ENCODE results near the gene LENEP.

Gene LENEP

DNA sequence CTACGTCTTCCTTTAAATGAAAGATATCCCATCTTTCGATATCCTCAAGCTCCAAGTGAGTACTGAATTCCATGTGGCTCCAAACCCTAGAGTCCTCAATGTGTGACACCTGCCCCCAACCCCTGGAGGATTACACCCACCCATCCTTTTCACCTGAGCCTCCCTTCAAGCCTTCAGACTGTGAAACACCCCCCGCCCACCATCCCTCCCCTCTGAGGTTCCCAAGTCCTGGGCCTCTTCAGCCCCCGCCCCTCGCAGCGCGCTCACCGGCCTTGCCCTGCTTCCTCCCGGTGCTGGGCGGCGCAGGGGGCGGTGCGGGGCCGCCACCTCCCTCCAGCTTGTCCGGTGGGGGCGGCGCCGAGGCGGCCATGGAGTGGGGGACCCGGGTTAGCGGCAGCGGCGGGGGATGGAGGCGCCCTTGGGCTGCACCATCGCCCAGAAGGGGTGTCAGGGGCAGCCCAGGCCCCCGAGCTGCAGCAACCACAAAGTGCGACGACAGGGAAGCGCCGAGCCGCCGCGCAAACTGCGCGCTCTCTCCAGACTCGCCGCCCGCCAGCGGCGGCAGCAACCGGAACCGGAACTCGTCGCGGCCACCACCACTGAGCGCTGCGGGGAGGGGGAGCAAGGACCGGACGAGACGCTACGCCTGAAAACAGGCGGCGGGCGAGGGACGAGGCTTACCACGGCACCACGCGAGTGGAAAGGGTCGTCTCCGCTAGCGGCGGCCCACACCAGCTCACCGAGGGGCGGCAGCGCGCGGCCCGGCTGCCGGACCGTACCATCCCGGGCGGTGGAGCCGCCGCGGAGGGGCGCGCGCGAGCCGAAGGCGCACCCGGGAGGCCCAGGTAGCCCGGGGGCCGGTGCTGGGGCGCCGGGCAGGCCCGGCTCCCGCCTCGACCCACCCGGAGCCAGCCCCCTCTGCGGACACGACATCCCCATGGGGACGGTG lies 31.9 kb upstream of the LENEP start, which contains the start of gene PYGO2:
PYGO2 (minus strand) TSS at position 576 of the 949 bp plus-strand sequence; CDS start at position 370, 206 bp downstream.
- DNase-seq: peak; percentile 93

DNA sequence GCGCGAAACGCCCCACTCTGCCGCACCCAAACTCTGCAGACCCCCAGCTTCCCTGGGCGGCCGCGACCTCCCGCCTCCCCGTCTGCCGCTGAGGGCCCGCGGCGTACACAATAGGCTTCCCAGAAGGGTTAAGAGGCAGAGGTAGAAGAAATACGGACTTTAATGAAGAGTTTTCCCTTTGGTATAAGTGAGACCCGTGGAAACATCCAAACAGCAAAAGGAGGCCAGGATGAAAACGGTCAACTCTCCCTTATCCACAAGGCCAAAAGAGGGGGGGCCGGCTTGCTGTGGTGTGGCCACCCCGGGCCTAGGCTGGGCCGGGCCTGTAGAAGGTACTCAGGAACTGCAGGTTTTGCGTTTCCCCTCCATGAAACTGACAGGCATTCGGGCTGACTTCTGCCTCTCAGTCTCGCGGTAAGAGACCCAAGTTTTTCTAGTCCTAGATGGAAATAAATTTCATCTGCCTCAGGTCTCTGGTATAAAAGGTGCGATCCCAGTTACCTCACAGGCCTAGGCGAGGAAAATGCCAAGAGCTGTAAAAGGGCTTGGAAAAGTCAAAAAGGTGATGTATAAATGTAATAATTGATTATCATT lies 31.1 kb upstream of the LENEP start:
- DNase-seq: no peak

DNA sequence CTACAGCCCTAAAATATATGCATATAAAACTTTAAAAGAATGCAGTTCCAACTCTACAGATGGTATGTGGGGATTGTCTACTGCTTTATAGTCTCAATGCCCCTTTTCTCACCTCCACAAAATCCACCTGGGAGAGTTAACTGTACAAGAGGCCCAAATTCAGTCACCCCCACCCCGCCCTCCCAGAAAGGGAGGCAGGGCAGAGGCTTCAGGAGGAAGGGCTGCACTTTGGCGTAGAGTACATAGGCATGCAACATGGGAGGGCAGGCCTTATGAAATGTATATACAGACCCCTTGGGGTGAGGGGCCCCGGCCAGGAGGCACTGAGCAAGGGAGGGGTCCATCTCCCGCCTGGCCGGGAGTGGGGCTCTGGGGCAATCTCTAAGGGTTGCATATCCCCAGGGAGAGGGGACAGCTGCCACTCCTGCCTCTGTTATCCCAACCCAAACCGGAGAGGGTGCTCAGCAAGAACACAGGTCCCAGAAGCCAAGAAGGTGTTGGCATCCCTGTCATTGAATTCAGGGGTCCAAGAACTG lies 30.5 kb upstream of the LENEP start:
- no peak for DNase-seq

DNA sequence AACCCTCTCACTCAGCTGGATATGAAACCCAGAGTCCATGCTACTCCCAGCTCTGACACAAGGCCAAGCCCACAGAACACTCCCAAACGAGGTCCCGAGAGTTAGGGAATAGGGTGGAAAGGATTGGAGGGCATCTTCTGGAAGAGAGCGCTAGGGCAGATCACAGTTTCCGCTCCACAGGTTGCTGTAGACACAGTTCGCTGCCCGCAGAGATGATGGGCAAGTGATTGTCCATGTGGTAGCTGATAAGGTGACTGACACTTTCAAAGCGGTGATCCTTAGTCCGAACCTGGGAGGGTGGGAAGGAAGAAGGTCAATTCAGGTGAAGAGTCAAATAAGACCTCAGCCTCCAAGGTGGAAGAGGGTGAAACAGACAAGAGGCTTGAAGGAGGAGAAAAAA lies 29.7 kb upstream of the LENEP start:
- no peak for DNase-seq

DNA sequence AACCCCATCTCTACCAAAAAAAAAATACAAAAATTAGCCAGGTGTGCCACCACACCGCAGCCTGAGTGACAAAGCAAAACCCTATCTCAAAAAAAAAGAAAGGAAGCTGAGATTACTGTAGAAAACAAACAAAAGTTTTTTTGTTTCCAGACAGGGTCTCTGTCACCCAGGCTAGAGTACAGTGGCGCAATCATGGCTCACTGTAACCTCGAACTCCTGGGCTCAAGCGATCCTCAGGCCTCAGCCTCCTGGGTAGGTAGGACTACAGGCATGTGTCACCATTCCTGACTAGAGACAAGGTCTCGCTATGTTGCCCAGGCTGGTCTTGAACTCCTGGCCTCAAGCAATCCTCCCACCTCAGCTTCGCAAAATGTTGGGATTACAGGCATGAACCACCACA lies 29.0 kb upstream of the LENEP start:
- no peak for DNase-seq

DNA sequence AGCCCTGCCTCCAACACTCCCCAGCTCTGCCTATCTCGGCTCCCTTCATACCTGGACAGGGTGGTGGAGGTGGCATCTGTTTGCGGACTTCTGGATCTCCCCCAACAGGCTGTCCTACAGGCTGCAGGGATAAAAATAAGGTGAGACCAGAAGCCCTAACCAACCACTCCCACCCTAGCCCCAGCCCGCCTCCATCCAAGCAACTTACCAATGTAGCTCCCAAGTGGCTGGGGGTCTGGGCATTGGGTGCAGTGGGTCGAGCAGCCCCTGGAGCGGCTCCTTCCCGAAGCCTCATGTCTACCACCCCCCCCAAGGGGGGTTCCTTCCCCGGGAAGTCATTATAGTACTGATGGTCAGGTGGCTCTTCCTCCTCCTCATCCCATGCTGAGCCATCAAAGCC lies 27.3 kb upstream of the LENEP start:
- DNase-seq: no peak

DNA sequence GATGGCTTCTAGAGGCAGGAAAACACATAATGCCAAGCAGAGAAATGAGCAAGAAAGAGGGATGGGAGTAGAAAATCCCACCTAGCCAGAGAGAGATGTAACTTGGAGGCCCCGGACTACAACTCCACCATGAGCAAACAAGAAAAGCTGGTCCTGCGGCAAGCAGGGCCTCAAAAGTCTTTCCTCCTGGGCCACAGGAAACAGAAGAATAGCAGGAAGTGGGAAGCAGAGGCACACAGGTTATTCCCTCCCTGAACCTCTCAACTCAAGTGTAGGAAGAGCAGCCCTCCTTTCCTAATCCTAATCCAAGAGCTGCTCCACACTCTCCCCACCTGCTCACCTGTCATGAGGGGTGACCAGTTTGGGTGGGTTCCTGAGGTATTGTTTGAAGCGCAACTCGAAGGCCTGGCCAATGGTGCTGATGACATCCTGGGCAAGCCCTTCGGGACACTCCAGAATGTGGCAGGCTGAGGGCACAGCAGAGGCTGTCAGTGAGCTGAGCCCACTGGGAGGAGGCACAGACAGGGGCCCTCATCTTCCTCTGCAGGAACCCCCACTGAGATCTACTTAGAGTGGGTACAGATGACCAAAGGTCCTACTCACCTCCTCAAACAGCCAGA lies 25.9 kb upstream of the LENEP start:
- DNase-seq: no peak

DNA sequence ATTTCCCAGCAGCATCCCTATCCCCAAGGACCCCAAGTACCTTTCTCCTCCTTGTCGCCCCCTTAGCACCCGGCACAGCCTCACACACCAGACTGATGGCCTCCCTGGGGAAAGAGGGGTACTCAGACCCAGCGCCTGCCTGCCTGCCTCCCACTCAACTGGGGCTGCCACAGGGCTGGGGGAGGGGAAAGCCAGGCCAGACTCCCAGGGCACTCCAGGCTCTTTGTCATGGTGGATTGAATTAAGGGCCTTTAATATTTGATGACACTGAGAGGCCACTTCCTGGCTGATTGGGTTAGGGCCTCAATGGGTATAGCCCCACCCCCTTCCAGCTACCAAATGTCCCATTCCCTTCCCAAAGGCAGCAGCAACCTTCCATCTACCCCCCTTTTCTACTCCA lies 24.7 kb upstream of the LENEP start:
- DNase-seq: no peak

DNA sequence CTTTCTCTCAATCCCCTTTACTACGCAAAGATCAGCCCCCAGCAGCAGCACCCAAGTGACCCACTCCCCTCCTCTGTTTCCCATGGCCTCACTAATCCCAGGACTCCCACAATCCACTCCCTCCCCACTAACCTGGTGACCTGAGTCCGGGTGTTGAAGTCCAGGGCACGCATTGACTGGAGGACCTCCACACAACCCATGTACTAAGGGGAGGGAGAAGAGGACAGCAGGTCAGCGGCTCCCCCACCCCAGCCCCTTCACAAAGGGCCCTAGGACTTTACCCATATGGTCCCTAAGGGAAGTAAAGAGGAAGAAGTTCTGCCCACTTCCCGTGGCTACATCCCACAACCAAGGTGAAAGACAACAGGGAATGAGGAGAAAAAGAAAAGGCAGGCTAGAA lies 24.1 kb upstream of the LENEP start:
- DNase-seq: no peak

DNA sequence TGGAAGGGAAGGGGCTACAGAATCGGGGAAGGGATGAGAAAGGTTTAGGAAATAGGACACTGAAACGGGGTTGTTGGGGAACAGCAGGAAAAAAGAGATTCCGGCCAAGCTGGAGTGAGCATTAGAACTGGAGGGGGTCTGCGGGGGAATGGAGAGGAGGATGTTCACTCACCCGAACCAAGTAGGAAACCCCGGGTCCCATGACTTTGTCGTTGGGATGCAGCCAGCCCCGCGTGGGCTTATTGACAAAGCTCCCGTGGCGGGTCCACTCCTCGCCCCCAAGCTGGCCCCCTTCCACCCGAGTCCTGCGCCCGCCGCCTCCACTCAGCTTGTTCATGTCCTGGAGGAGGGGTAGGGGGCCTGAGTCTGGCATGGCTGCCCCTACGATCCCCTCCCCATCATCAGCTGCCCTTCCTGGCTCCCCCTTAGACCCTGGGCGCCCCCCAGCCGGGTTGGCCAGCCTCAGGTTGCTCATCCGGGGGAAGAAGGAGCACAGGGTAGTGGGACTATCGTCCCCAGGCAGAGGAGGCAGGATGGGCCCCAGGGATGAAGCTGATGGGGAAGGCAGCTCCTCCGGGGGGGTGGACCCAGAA lies 23.4 kb upstream of the LENEP start:
- DNase-seq: no peak

DNA sequence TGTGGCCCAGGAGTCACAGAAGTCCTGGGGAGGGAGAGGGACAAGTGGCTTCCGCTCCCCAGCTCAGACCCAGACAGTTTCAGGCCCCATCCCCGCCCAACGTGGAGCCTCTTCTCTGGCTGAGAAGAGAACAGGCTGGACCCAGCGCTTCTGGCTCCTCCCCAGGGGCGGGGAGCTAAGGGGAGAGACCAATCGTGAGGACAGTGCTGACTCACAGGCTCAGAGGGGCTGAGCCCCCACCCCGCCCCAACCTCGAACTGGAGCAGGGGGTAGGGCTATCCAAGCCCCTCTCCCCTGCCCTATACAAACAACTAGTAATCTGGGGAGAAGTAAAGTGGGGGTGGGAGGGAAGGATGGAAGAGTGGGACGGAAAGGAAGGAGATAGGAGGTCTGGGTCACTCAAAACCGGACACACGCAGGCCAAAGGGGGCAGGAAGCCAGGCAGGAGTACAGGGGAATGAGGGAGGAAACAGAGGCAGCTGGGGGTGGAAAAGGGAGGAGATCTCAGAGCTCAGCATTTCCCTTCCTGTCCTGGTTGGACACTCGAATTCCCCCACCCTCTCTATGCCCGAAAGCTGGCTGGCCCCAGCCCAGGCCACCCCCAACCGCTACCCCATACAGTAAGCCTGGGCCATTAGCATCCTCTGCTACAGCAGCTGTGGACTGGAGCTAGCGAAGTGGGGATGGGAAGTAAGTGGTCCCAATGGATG lies 22.6 kb upstream of the LENEP start, which contains the start of gene SHC1:
SHC1 (minus strand) TSS at position 117 of the 710 bp plus-strand sequence. CDS start 221 bp downstream, outside the sequence.
- DNase-seq: no peak

DNA sequence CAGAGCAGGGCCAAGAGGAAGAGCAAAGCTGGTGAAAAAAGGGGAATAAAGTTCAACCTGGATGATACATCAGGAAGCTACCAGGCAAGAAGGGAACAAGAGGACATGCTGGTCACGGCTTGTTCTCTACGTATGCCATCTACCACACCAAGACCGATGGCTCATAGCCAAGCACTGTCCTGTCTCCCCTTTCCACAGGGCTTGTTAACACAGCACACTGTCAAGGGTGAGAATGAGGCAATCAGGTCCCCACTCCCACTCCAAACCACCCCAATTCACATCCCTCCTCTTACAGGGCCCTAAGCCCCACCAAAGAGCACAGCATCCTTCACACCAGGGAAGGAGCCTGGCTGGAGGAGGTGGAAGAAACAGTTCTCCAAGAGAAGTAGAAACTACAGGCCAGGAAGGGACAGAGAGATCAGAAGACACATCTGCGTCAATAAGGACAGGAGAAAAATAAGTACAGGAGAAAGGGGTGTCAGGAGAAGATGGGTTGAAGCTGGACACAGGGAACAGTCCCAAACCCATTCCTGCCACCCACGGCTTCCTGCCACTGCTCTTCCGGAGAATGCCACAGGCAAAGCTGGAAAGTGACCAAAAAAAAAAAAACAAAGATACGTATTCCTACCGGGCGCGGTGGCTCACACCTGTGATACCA lies 21.9 kb upstream of the LENEP start:
- no peak for DNase-seq

DNA sequence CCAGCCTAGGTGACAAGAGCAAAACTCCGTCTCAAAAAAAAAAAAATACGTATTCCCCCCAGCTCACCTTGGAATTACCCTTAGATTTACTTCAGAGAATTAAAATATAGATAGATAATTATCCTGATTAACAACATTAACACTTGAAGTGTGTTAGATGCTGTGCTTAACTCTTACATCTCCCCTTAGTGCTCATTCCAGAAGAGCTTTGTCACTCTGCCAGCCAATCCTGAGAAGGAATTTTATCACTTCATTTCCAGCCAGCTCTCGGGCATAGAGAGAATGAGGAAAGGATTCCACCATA lies 21.2 kb upstream of the LENEP start:
- no peak for DNase-seq

DNA sequence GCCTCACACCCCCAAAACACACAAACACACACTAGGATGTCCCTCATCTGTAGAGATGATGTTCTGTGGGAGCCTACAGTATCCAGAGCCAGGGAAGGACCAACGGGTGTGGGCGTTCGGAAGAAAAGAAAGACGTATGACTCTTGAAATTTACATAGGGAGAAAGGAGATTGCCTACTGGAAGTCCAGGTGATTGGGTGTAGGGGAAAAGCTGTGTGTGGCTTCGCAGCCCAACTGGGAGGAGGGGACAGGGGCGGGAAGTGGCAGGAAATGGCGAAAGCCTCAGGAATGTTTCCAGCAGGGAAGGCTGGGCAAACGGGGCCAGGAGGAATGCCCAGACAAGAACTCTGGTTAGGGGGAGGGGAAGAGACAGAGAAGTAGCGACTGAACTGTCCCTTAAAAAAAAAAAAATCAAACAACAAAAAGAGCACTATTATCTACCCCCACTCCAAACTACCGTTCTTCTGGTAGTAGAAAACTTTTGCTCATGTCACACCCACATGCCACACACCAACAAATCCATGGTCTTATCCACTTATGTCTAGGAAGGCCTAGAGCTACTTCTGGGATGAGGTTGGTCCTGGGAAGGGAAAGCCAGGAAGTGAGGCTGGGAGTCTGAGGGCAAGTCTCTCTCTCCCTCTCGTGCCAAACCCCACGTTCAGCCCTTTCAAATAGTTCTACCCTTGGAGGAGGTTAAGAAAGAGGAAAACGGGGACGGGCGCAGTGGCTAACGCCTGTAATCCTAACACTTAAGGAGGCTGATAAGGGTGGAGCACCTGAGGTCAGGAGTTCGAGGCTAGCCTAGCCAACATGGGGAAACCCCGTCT lies 20.7 kb upstream of the LENEP start:
- DNase-seq: no peak

DNA sequence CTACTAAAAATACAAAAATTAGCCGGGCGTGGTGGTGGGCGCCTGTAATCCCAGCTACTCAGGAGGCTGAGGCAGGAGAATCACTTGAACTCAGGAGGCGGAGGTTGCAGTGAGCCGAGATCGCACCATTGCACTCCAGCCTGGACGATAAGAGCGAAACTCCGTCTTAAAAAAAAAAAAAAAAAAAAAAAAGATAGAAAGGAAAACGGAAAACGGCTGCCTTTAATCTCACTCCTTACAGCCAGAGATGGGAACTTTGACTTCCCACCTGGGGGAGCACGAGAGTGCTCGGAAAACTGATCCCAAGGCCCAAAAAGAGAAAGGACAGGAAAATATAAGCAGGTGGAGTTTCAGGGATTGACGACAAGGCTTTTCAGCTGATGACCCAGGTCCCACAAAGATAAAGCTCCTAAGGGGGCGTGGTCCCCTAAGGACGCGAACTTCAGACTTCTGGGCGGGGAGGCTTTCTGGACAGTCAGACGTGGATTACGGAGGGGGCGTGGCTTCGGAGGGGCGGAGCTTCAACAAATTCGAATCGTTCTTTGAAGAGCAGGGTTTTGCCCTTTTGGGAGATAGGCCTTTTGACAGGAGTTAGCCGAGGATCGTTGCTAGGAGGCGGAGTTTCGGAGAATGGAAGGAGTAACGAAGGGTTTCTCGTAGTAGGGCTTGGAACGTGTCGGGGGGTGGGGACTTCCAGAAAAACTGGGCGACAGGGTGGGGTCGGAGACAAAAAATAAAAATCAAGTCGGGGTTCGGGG lies 19.9 kb upstream of the LENEP start:
- DNase-seq: peak; percentile 95

DNA sequence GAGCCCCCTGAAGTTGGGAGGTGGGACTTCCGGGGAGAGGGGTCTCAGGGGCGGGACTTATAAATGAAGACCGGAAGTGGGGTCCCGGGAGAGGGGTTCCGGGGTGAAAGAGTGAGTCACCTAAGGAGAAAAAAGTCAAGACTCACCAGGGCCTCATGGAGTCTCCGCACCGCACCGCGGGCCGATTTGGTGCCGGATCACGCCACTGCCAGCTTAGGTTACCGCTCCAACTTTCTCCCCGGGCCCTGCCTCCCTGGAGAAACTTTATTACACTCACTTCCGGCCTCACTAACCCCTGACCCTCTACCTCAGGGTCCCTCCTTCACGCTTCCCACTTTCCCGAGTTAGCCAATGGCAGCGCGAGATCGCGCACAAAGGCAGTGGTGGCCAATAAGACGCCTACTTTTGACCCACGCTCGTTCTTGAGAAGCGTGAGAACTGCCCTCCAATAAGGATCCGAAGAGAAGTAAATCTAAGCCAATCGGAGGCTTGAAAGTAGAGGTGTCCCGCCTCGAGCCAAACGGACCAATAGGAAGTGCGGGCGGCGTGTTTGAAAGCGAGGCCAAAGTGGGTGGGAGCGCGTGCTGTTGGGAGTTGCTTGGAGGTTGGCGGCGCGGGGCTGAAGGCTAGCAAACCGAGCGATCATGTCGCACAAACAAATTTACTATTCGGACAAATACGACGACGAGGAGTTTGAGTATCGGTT lies 19.1 kb upstream of the LENEP start, which contains the start of gene CKS1B:
CKS1B (plus strand) TSS at position 580 of the 706 bp plus-strand sequence; CDS start at position 645, 65 bp downstream.
- peak; percentile 92 for DNase-seq

DNA sequence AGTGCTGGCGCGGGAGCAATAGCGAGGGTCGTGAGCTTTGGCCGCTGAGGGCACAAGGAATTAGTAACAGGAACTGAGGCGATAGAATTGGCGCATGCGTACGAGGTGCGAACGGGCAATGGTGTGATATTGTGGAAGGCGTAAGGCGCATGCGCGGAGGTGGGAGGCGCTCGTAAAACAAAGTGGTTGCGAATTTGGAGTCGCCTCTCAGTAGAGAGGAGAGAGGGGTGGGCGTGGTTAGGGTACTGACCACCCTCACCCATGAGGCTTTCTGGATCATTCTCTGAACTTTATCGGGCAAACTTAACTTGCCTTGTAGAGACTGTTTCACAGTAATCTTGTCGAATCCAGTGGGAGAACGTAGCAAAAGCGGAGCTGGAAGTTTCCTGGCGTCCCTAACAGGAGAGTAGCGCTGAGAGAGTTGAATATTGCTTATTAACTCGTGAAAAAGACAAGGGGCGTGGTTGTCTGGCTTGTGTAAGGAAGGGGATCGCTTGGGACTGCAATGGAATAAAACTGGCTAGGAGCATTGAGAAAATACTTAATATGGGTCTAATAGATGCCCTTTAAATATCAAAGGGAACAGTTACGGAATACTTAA lies 18.5 kb upstream of the LENEP start:
- DNase-seq: peak; percentile 97

DNA sequence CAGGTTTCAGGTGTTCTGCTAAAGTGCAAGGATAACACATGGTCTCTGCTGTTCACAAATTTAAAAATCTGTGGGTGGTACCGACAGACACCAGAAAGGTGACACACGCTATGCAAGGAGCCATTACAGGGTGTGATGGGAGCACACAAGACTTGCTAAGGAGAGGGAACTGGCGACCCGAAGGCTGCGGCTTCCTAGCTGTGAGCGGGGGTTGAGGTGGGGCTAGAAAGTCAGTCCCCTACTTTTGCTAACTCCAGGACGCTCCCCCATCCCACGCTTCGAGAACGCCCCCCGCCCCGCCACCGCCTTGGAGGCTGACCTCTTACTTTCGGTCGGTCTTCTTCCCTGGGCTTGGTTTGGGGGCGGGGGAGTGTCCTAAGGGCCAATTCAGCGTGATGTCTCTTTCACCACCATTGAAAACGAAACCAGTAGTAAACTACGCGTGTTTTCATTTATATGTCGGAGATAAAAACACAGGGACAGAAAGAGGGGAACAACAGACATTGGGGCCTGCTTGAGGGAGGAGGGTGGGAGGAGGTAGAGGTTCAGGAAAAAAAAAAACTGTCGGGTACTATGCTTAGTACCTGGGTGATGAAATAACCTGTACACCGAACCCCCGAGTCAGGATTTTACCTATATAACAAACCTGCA lies 17.9 kb upstream of the LENEP start:
- peak; percentile 89 for DNase-seq

Measured in activated CD8-positive, alpha-beta memory T cell treated with anti-CD3 and anti-CD28 coated beads for 24 hours (primary cell).